Tibial nerve (tissue), 4 donors: Measurements from ENCODE around the gene SCYGR1.

ENCODE experiments used
- CTCF ChIP-seq, 5 experiments: fragments of 200-600 bp in 3 of 5; fragments of 450-650 bp in 2 of 5; sonication (generic) in 3 of 5; IDR thresholded peaks; one replicate each; pipeline ENCODE4 v1.5.1; 2016 to 2019; ENCODE audit warnings: antibody characterized with exemption in 5 of 5, mild to moderate bottlenecking in 3 of 5, moderate library complexity in 2 of 5
- EP300 ChIP-seq, 2 donors: sonication (generic); formaldehyde crosslinking; IDR thresholded peaks; one replicate each; pipeline ENCODE4 v1.6.1; 2017; ENCODE audit warnings: antibody characterized with exemption in 2 of 2, mild to moderate bottlenecking in 1 of 2
- POLR2A ChIP-seq, 2 donors: fragments of 450-650 bp; IDR thresholded peaks; one replicate each; pipeline ENCODE4 v1.6.1; 2017; ENCODE audit warnings: antibody characterized with exemption in 2 of 2, mild to moderate bottlenecking in 2 of 2, moderate library complexity in 2 of 2

GRCh38 chr2:227379095-227379494 lies 8.7 kb downstream of the SCYGR1 start, which contains the start of gene TM4SF20:
- TF ChIP-seq POLR2A (IDR thresholded peaks at IDR 0.05) (no peak), CTCF (IDR thresholded peaks at IDR 0.05) (no peak), EP300 (IDR thresholded peaks at IDR 0.05) (no peak)
